H1 (cell line): ENCODE data around the gene MYO3A. TPM values are rescaled to one million over a fixed set of nuclear protein-coding genes. Genes with fewer than 3 reads are reported as not detected.

Experiments used
- CTCF ChIA-PET: fragments of 300-600 bp; sonication (Branson Sonifier 250); formaldehyde crosslinking; loops from one replicate; lab custom pipeline; 2021; ENCODE audit not compliant: partially characterized antibody; lab: Charles Lee
- POLR2A ChIA-PET: fragments of 300-600 bp; sonication (Branson Sonifier 250); formaldehyde crosslinking; loops from one replicate; lab custom pipeline; 2021; ENCODE audit warnings: inconsistent platforms; ENCODE audit not compliant: partially characterized antibody; lab: Charles Lee
- DNase-seq, 2 experiments: peaks; one replicate each; pipeline versions ENCODE4 v3.0.0 to v3.0.0-alpha.2; 2010 to 2022; ENCODE audit warnings: low spot score in 2 of 2, low read depth in 1 of 2, mixed read lengths in 1 of 2
- FAIRE-seq: peaks from 2 replicates; lab custom pipeline; 2011; peaks lifted over from hg19 to GRCh38; lab: Jason Lieb, UNC
- H2AFZ ChIP-seq: 2 replicates; pipeline ENCODE4 v1.8.1; 2012; ENCODE audit warnings: low read length, inconsistent platforms
- H2AK5ac ChIP-seq: 2 replicates; pipeline ENCODE4 v1.6.1; 2013; ENCODE audit warnings: low read depth, low read length
- H2BK120ac ChIP-seq: replicated peaks from 2 replicates; pipeline ENCODE3; 2013; ENCODE audit warnings: low read depth, low read length, inconsistent platforms
- H2BK12ac ChIP-seq: 2 replicates; pipeline ENCODE4 v1.6.1; 2013; ENCODE audit warnings: low read depth, low read length
- H2BK15ac ChIP-seq: 2 replicates; pipeline ENCODE4 v1.6.1; 2013; ENCODE audit warnings: low read length
- H2BK20ac ChIP-seq: 2 replicates; pipeline ENCODE4 v1.6.1; 2013; ENCODE audit warnings: low read length
- H2BK5ac ChIP-seq: 2 replicates; pipeline ENCODE4 v1.6.1; 2013; ENCODE audit warnings: low read depth, low read length
- H3K14ac ChIP-seq: 2 replicates; pipeline ENCODE4 v1.6.1; 2013; ENCODE audit warnings: inconsistent platforms; ENCODE audit not compliant: insufficient read length
- H3K18ac ChIP-seq: 2 replicates; pipeline ENCODE4 v1.6.1; 2013; ENCODE audit warnings: low read length; ENCODE audit errors: extremely low read depth
- H3K23ac ChIP-seq: 2 replicates; pipeline ENCODE4 v1.6.1; 2013; ENCODE audit warnings: inconsistent platforms; ENCODE audit not compliant: insufficient read length
- H3K23me2 ChIP-seq: 2 replicates; pipeline ENCODE4 v1.6.1; 2013; ENCODE audit warnings: low read depth, low read length
- H3K27ac ChIP-seq: 2 replicates; pipeline ENCODE4 v1.6.1; 2011; ENCODE audit warnings: low read depth, low read length, inconsistent platforms
- H3K27me3 ChIP-seq, 4 experiments: replicated peaks in 1 of 4; 1 replicate in 1 of 4; 2 replicates in 3 of 4; pipeline versions ENCODE4 v1.6.1 to v1.8.1; 2011 to 2013; ENCODE audit warnings: low read length in 3 of 4, mild to moderate bottlenecking in 3 of 4, inconsistent platforms in 2 of 4, mixed read lengths in 2 of 4, moderate library complexity in 1 of 4; ENCODE audit not compliant: control insufficient read depth in 3 of 4, insufficient read depth in 3 of 4; ENCODE audit errors: extremely low read depth in 1 of 4
- H3K36me3 ChIP-seq, 4 experiments: 2 replicates each; pipeline versions ENCODE4 v1.6.1 to v1.8.1; 2011 to 2013; ENCODE audit warnings: mild to moderate bottlenecking in 4 of 4, low read length in 3 of 4, moderate library complexity in 2 of 4, control low read depth in 1 of 4, inconsistent platforms in 1 of 4; ENCODE audit not compliant: insufficient read depth in 4 of 4, control insufficient read depth in 2 of 4
- H3K4ac ChIP-seq: replicated peaks from 2 replicates; pipeline ENCODE3; 2013; ENCODE audit warnings: low read length, low read depth, mixed read lengths, inconsistent platforms; ENCODE audit not compliant: insufficient read length
- H3K4me1 ChIP-seq, 4 experiments: replicated peaks in 1 of 4; 1 replicate in 1 of 4; 2 replicates in 3 of 4; pipeline versions ENCODE4 v1.6.1 to v1.8.1; 2011 to 2013; ENCODE audit warnings: low read length in 3 of 4, inconsistent platforms in 2 of 4, mixed read lengths in 1 of 4; ENCODE audit not compliant: insufficient read depth in 4 of 4, control insufficient read depth in 3 of 4
- H3K4me2 ChIP-seq, 2 experiments: 2 replicates each; pipeline versions ENCODE4 v1.6.1 to v1.8.1; 2011 to 2013; ENCODE audit warnings: low read depth in 2 of 2, low read length in 2 of 2, control low read depth in 1 of 2, inconsistent platforms in 1 of 2, mild to moderate bottlenecking in 1 of 2; ENCODE audit not compliant: insufficient read depth in 1 of 2
- H3K4me3 ChIP-seq, 4 experiments: fragments of 200-600, 300-600 bp in 1 of 4; sonication (generic), shearing (Covaris generic), sonication (Bioruptor Twin) in 1 of 4; 2 replicates each; pipeline versions ENCODE4 v1.5.1 to v1.8.1; 2011 to 2016; ENCODE audit warnings: low read length in 4 of 4, low read depth in 3 of 4, control low read depth in 2 of 4, inconsistent platforms in 2 of 4, mild to moderate bottlenecking in 2 of 4, mixed read lengths in 1 of 4, moderate library complexity in 1 of 4; ENCODE audit not compliant: insufficient read depth in 2 of 4; ENCODE audit errors: extremely low read depth in 1 of 4
- H3K56ac ChIP-seq: replicated peaks from 2 replicates; pipeline ENCODE3; 2013; ENCODE audit warnings: low read depth, mild to moderate bottlenecking, mixed read lengths, low read length, inconsistent platforms; ENCODE audit not compliant: insufficient read length
- H3K79me1 ChIP-seq: 2 replicates; pipeline ENCODE4 v1.6.1; 2013; ENCODE audit warnings: low read depth, low read length, control low read depth
- H3K79me2 ChIP-seq, 2 experiments: 2 replicates each; pipeline versions ENCODE4 v1.6.1 to v1.8.1; 2012 to 2013; ENCODE audit warnings: low read length in 2 of 2, mild to moderate bottlenecking in 2 of 2, inconsistent platforms in 1 of 2; ENCODE audit not compliant: insufficient read depth in 2 of 2, control insufficient read depth in 1 of 2
- H3K9ac ChIP-seq, 4 experiments: replicated peaks in 1 of 4; 1 replicate in 1 of 4; 2 replicates in 3 of 4; pipeline versions ENCODE4 v1.6.1 to v1.8.1; 2011 to 2013; ENCODE audit warnings: low read depth in 3 of 4, low read length in 3 of 4, control low read depth in 2 of 4, mild to moderate bottlenecking in 2 of 4, moderate library complexity in 2 of 4, inconsistent platforms in 1 of 4; ENCODE audit errors: extremely low read depth in 1 of 4
- H3K9me3 ChIP-seq, 2 experiments: 2 replicates each; pipeline versions ENCODE4 v1.6.1 to v1.8.1; 2012 to 2013; ENCODE audit warnings: mild to moderate bottlenecking in 2 of 2, moderate library complexity in 2 of 2, control low read depth in 1 of 2, inconsistent platforms in 1 of 2, low read depth in 1 of 2, low read length in 1 of 2, mixed read lengths in 1 of 2; ENCODE audit not compliant: insufficient read depth in 2 of 2
- H4K20me1 ChIP-seq, 2 experiments: replicated peaks in 1 of 2; 2 replicates each; pipeline versions ENCODE3 to v1.8.1; 2011 to 2013; ENCODE audit warnings: inconsistent platforms in 2 of 2, low read length in 2 of 2, mild to moderate bottlenecking in 1 of 2; ENCODE audit not compliant: insufficient read depth in 2 of 2, control insufficient read depth in 1 of 2
- H4K5ac ChIP-seq: 2 replicates; pipeline ENCODE4 v1.6.1; 2013; ENCODE audit warnings: low read length, low read depth, mixed read lengths, inconsistent platforms; ENCODE audit not compliant: insufficient read length
- H4K8ac ChIP-seq: 2 replicates; pipeline ENCODE4 v1.8.0; 2013; ENCODE audit warnings: mild to moderate bottlenecking, moderate library complexity, low read length, inconsistent platforms; ENCODE audit not compliant: insufficient read depth; ENCODE audit errors: extremely low read depth
- H4K91ac ChIP-seq: replicated peaks from 2 replicates; pipeline ENCODE3; 2013; ENCODE audit warnings: low read length, mixed read lengths, inconsistent platforms; ENCODE audit not compliant: insufficient read length
- CBX5 ChIP-seq: fragments of 300-800, 300-1000 bp; sonication (generic); IDR thresholded peaks from 2 replicates; pipeline ENCODE4 v1.7.1; 2016; ENCODE audit warnings: antibody characterized with exemption, low read length, low read depth
- EZH2 ChIP-seq: fragments of 200-600 bp; sonication (generic); IDR thresholded peaks from 2 replicates; pipeline ENCODE4 v1.7.1; 2012; ENCODE audit warnings: low read depth, mild to moderate bottlenecking, moderate library complexity, low read length, inconsistent platforms; ENCODE audit not compliant: severe bottlenecking
- JUND ChIP-seq: IDR thresholded peaks from 2 replicates; pipeline ENCODE4 v1.6.1; 2011; ENCODE audit warnings: mild to moderate bottlenecking, improper control_type of control experiment, low read length
- PHF8 ChIP-seq: fragments of 200-600 bp; sonication (generic); conservative IDR thresholded peaks from 2 replicates; pipeline ENCODE4 v1.7.1; 2012; ENCODE audit warnings: low read depth, mild to moderate bottlenecking, inconsistent platforms, low read length, moderate library complexity
- SAP30 ChIP-seq: fragments of 300-600 bp; sonication (generic); IDR thresholded peaks from 2 replicates; pipeline ENCODE4 v1.7.1; 2012; ENCODE audit warnings: low read length, moderate library complexity, mild to moderate bottlenecking, inconsistent platforms; ENCODE audit not compliant: insufficient read depth, insufficient replicate concordance
- TBP ChIP-seq: IDR thresholded peaks from 2 replicates; pipeline ENCODE4 v1.6.1; 2011; ENCODE audit warnings: low read depth, low read length, improper control_type of control experiment
- YY1 ChIP-seq: IDR thresholded peaks from 2 replicates; pipeline ENCODE4 v1.6.1; 2011; ENCODE audit warnings: low read depth, mild to moderate bottlenecking, low read length
- WGBS, 2 experiments: shearing (Covaris generic) in 1 of 2; methylation state at CpG; one replicate each; pipeline versions ENCODE4 v1.1.6 to v1.1.7; 2013 to 2015; ENCODE audit warnings: low lambda C conversion rate in 2 of 2, mixed read lengths in 2 of 2, inconsistent platforms in 1 of 2, low coverage in 1 of 2, missing lambda C conversion rate in 1 of 2; ENCODE audit not compliant: insufficient replicate concordance in 2 of 2, insufficient coverage in 1 of 2, insufficient read length in 1 of 2; ENCODE audit errors: extremely low coverage in 1 of 2, missing lambda C conversion rate in 1 of 2; 5-methylcytosine and 5-hydroxymethylcytosine counted together
- polyA plus RNA-seq, 7 experiments: library from polyadenylated mRNA; depleted of rRNA in 3 of 7; stranded (reverse) in 5 of 7; unstranded in 2 of 7; fragments of >200 nt in 5 of 7; fragments of 200-250 nt in 2 of 7; gene quantifications; 1 replicate in 5 of 7; 2 replicates in 1 of 7; 4 replicates in 1 of 7; pipeline versions ENCODE4 v1.2.1 to v1.2.3, GENCODE V29; 2011 to 2013; ENCODE audit warnings: missing spikeins in 2 of 7, mixed read lengths in 2 of 7
- total RNA-seq: library from RNA; stranded (reverse); fragmentation: NEBNext Ultra II Directional; extraction: Animal tissue kit (Norgen Biotek cat#: 25700); gene quantifications from 2 replicates; pipeline ENCODE4 v1.2.1, GENCODE V29; 2021

Gene MYO3A
- total and polyA plus RNA-seq, 2 of the 8 experiments (the other 6 are each of a cell fraction or from before 2014, with no cell fraction given), result 3.9 to 5.3 TPM

- H3K18ac ChIP-seq, result no peak overlapping the region
- no peak for FAIRE-seq
- H3K79me2 ChIP-seq, result no peaks in the 10 kb centered on the region
- H2BK12ac ChIP-seq, result no peak overlapping the region
- H2AFZ ChIP-seq, result no peak overlapping the region
- H3K9me3 ChIP-seq, result no peaks in the 10 kb centered on the region
- H4K8ac ChIP-seq, result no peak overlapping the region
- H3K9ac ChIP-seq, result no peak overlapping the region
- H3K36me3 ChIP-seq, result no peaks in the 10 kb centered on the region
- H4K91ac ChIP-seq, result no peak overlapping the region
- H3K23me2 ChIP-seq, result no peaks in the 10 kb centered on the region
- H3K56ac ChIP-seq, result no peak overlapping the region
- no peaks in the 10 kb centered on the region for H3K79me1 ChIP-seq
- no peaks in the 10 kb centered on the region for H4K20me1 ChIP-seq
- no peak overlapping the region for H4K5ac ChIP-seq
- no peak overlapping the region for H3K4me3 ChIP-seq
- H2BK15ac ChIP-seq, result no peak overlapping the region
- no peak overlapping the region for H2BK5ac ChIP-seq
- no peaks in the 10 kb centered on the region for H3K4me1 ChIP-seq
- H2AK5ac ChIP-seq, result no peak overlapping the region
- no peak overlapping the region for H3K14ac ChIP-seq
- H3K23ac ChIP-seq, result no peak overlapping the region
- no peaks in the 10 kb centered on the region for H3K27me3 ChIP-seq
- H3K27ac ChIP-seq, result no peak overlapping the region
- DNase-seq, result no peak
- 79% methylated on average over 4 of the region's 4 CpGs; no CpG with 5 or more reads in 1 of the 2 experiments for WGBS, 2 experiments
- no peak overlapping the region for H3K4me2 ChIP-seq
- ChIA-PET POLR2A (no interaction called here), CTCF (interaction anchor here (1.2 kb wide), 1 partner anchor 9 kb away, joined by 3 read pairs; no protein-coding TSS in a partner anchor)
- H2BK20ac ChIP-seq, result no peak overlapping the region
- TF ChIP-seq CBX5 (no peak), YY1 (no peak), JUND (no peak), TBP (no peak), EZH2 (no peak), SAP30 (no peak), PHF8 (no peak)
- TF ChIP-seq, all 59 proteins: peak for 0
- Histone ChIP-seq H2BK120ac (no peak overlapping the region), H3K4ac (no peak overlapping the region)
Measured at GRCh38 chr10:26095781-26096180, 161.8 kb downstream of the MYO3A start.
